NB4 (cell line): ENCODE results near the gene IFNL4.
A peak's percentile ranks its signal among the peaks of the same experiment; 100 is the strongest.

Experiments
- DNase-seq: peaks from one replicate; pipeline ENCODE4 v3.0.0; 2010; ENCODE audit warnings: low read depth
- H3K4me3 ChIP-seq: one replicate; pipeline ENCODE4 v1.5.1; 2011; ENCODE audit warnings: mild to moderate bottlenecking, low read depth, low read length, moderate library complexity
- MYC ChIP-seq: IDR thresholded peaks from 2 replicates; pipeline ENCODE4 v1.6.1; 2011; ENCODE audit warnings: low read depth, low read length
- POLR2A ChIP-seq: IDR thresholded peaks from 2 replicates; pipeline ENCODE4 v1.6.1; 2011; ENCODE audit warnings: mild to moderate bottlenecking; ENCODE audit not compliant: insufficient read length; ENCODE audit errors: extremely low read depth
- TF ChIP-seq, protein P1 (sequence below): IDR thresholded peaks from 2 replicates; pipeline ENCODE4 v1.6.1; 2011; ENCODE audit warnings: low read depth, low read length
- TF ChIP-seq, protein P2 (sequence below): IDR thresholded peaks from one replicate; pipeline ENCODE4 v1.5.1; 2012; ENCODE audit warnings: low read depth, low read length

The IFNL4 gene

DNA sequence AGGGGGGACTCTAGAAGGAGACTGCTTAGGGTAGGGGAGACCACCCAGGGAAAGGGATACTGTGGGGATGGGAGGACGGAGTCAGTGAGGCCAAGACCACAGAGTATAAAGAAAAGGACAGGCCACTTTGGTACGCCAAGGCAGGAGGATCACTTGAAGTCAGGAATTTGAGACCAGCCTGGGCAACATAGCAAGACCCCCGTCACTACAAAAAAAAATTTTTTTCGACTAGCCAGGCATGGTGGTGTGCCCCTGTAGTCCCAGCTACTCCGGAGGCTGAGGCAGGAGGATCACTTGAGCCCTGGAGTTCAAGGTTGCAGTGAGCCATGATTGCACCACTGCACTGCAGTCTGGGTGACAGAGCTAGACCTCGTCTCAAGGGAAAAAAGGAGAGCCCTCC, 10.4 kb downstream of the IFNL4 start:
- no peak for DNase-seq
- no peak overlapping the region for H3K4me3 ChIP-seq
- TF ChIP-seq MYC: no peak
- TF ChIP-seq, protein P1, sequence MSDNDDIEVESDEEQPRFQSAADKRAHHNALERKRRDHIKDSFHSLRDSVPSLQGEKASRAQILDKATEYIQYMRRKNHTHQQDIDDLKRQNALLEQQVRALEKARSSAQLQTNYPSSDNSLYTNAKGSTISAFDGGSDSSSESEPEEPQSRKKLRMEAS: no peak
- TF ChIP-seq POLR2A: no peak
- TF ChIP-seq, protein P2, sequence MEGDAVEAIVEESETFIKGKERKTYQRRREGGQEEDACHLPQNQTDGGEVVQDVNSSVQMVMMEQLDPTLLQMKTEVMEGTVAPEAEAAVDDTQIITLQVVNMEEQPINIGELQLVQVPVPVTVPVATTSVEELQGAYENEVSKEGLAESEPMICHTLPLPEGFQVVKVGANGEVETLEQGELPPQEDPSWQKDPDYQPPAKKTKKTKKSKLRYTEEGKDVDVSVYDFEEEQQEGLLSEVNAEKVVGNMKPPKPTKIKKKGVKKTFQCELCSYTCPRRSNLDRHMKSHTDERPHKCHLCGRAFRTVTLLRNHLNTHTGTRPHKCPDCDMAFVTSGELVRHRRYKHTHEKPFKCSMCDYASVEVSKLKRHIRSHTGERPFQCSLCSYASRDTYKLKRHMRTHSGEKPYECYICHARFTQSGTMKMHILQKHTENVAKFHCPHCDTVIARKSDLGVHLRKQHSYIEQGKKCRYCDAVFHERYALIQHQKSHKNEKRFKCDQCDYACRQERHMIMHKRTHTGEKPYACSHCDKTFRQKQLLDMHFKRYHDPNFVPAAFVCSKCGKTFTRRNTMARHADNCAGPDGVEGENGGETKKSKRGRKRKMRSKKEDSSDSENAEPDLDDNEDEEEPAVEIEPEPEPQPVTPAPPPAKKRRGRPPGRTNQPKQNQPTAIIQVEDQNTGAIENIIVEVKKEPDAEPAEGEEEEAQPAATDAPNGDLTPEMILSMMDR: no peak

DNA sequence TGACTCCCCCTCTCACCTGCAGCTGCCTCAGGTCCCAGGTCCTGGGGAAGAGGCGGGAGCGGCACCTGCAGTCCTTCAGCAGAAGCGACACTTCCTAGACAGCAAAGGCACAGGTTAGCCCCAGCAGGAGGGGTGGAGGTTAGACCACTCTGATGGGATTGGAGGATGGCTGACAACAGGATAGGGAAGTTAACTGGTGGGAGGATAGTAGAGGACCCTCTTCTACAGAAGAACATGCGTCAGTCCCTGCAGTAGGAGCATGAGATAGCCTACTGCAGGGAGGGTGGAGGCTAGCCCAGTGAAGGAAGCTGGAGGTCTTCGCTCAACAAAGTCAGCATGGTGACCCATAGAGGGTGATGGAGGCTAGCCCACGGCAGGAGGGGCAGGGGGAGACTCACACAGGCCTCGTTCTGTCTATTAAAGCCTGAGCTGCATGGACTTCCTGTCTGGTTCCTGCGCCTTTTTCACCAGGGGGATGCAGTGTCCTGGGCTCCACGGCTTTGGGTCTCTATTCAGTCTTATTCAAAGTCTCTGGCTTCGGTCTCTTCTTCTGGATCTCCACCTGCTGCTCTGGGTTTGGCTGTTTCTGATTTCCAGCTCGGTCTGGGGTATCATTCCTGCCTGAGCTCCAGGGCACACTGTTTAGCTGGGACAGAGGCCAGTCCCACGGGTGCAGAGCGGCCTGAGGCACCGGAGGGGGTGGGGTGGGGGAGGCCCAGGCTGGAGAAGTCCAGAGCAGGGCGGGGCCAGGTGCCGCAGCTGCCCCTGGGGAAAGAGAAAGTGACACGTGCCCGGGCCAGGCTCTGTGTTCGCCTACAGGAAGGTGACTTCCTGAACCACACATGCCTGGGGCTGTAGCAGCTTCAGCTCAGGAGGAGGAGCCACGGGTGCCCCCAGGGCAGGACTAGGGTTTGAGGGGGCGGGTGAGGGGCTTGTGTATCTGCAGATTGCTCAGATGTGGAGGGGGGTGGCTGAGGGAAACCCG, 11.2 kb downstream of the IFNL4 start:
- DNase-seq: peak; percentile 51
- TF ChIP-seq MYC (no peak; the same call in 1 of the 2 replicates), POLR2A (no peak)
- TF ChIP-seq, protein P2: no peak
- TF ChIP-seq, protein P1: peak; percentile 79; the same call in 1 of the 2 replicates
- H3K4me3 ChIP-seq: no peak overlapping the region

DNA sequence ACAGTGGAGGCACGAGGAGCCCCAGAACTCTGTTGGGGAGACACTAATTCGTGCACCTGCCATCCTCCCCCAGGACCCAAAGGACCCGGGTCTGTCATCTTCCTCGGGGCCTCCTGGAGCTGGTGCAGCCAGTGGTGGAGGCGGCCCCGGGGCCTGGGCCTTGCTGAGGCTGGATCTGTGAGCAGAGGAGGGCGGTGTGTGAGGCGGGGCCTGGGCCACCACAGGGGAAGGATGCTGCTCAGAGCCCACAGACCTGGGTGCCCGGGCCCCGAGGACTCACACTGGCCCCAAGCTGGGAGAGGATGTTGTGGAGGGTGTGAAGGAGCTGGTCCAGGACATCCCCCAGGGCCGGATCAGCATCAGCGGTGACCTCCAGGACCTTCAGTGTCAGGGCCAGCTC, 12.1 kb downstream of the IFNL4 start:
- no peak for DNase-seq
- no peak overlapping the region for H3K4me3 ChIP-seq

DNA sequence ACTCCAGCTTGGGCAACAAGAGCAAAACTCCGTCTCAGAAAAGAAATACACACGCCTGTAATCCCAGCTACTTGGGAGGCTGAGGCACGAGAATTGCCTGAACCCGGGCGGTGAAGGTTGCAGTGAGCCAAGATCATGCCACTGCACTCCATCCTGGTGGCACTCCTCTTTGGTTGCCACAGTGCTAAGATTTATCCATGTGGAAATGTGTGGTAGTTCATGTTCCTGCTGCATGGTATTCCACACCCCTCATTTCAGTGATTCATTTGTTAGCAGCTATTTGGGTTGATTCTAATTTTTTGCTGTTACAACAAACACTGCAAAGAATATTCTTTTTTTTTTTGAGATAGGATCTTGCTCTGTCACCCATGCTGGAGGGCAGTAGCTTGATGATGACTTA, 15.9 kb downstream of the IFNL4 start:
- no peak overlapping the region for H3K4me3 ChIP-seq
- TF ChIP-seq MYC: no peak
- TF ChIP-seq, protein P1: no peak
- DNase-seq: no peak

More for the DNA sequence above, 12.1 kb downstream of the IFNL4 start:
- TF ChIP-seq, protein P2: no peak
- TF ChIP-seq POLR2A (no peak), MYC (no peak)
- TF ChIP-seq, protein P1: no peak

DNA sequence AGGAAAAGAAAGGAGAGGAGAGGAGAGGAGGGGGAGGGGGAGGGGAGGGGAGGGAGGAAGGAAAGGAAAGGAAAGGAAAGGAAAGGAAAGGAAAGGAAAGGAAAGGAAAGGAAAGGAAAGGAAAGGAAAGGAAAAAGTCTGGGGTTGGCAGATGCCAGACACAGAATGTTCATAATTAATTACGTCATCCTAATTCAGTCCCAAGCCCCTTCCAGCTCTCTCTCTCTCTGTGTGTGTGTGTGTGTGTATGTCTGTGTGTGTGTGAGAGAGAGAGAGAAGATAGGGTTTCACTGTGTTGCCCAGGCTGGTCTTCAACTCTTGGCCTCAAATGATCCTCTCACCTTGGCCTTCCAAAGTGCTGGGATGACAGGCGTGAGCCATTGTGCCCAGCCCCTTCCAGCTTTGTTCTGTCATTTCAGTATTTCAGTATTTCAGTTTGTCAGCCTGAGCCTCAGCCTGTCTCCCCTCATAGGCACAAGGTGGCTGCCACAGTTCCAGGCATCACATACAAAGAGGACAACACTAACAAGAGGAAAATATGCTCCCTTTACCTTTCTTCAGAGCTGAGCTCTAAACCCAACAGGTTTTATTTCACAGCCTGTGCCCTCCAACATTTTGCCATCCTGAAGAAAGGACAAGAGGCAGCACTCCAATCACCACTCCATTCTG, 18.4 kb downstream of the IFNL4 start:
- no peak overlapping the region for H3K4me3 ChIP-seq
- TF ChIP-seq, protein P2: no peak
- TF ChIP-seq MYC (no peak), POLR2A (no peak)
- TF ChIP-seq, protein P1: no peak
- no peak for DNase-seq
